Stimulated activated CD4-positive, alpha-beta T cell treated with anti-CD3 and anti-CD28 coated beads, Interleukin-12 subunit alpha, Interleukin-12 subunit beta, amount 100 ng/mL, for 48 hours (primary cell): ENCODE data around the gene OR10P1.
A peak's percentile ranks its signal among the peaks of the same experiment; 100 is the strongest.
"Not testable (repeated sequence)": the region's sequence is repeated elsewhere in the genome, so short reads cannot be mapped to it uniquely, and the experiment has no call there.

Source experiments
- DNase-seq, 3 donors: peaks; one replicate each; pipeline ENCODE4 v3.0.0-alpha.2; 2020; ENCODE audit warnings: low read depth in 2 of 3, low spot score in 1 of 3

Gene OR10P1, protein sequence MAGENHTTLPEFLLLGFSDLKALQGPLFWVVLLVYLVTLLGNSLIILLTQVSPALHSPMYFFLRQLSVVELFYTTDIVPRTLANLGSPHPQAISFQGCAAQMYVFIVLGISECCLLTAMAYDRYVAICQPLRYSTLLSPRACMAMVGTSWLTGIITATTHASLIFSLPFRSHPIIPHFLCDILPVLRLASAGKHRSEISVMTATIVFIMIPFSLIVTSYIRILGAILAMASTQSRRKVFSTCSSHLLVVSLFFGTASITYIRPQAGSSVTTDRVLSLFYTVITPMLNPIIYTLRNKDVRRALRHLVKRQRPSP

DNA sequence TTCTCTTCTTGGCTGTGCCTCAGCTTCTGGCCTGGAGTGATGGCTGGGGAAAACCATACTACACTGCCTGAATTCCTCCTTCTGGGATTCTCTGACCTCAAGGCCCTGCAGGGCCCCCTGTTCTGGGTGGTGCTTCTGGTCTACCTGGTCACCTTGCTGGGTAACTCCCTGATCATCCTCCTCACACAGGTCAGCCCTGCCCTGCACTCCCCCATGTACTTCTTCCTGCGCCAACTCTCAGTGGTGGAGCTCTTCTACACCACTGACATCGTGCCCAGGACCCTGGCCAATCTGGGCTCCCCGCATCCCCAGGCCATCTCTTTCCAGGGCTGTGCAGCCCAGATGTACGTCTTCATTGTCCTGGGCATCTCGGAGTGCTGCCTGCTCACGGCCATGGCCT, at the start of gene OR10P1:
Gene OR10P1, plus strand, starts transcription at position 40 of the 400 bp plus-strand sequence. Its CDS starts 0 bp downstream, at position 40.
- DNase-seq, result no peak

DNA sequence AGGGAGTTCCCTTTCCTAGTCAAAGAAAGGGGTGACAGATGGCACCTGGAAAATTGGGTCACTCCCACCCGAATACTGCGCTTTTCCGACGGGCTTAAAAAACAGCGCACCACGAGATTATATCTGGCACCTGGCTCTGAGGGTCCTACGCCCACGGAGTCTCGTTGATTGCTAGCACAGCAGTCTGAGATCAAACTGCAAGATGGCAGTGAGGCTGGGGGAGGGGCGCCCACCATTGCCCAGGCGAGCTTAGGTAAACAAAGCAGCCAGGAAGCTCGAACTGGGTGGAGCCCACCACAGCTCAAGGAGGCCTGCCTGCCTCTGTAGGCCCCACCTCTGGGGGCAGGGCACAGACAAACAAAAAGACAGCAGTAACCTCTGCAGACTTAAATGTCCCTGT, 46.5 kb upstream of the OR10P1 start:
- DNase-seq, result not testable (repeated sequence)

DNA sequence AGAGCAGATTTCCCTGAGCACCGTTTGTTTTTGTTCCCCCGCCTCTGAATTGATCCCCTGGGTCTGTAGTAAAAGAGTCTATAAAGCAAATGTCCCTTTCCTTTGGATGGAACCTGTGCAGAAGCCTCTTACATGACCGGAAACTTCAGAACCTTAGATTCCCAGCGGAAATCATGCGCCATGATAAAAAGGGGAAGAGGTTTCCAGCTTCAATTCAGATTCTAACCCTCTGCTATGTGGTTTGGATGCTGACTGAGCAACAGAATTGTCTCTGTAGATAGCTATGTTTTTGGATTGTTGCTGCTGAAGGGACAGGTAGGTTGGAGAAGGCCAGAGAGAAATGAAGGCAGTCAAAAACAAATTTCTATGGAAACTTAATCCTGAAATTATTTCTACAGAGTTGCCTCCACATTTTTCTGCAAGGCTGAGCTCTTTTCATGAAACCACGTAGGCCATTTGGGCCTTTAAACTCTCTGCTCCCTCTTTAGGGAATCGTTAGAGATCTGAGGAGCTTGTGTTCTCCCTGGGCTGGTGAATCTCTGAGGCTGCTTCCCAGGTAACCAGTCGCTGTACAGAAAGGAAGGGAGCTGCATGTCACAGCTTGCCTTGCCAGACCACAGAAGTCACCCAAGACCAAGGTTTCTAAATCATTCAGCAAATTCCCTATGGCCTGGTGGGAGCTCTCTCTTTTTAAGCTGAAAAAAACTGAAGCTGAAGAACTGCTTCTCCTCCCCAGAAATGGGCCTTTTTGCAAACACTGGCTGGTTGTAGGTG, 28.7 kb upstream of the OR10P1 start:
- no peak for DNase-seq

DNA sequence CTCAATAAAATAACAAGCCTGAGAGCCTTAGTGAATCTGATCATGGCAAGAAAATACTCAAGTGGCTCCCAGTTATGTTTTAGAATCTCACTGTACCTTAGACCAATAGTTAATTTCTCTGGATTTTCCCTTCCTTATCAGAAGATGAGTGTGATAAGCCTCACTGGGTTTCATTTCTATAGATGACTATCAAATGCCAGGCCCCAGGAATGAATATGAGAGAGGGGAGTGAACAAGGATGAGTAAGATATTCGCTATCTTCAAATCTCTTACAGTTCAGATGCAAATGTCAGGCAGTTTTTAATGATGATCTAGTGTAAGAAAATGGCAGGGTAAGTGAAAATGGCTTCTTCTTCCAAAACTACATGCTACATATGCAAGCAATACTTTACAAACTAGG, 26.1 kb upstream of the OR10P1 start:
- DNase-seq, result no peak

GRCh38 chr12:55612646-55613045, 24.0 kb upstream of the OR10P1 start:
- no peak for DNase-seq

DNA sequence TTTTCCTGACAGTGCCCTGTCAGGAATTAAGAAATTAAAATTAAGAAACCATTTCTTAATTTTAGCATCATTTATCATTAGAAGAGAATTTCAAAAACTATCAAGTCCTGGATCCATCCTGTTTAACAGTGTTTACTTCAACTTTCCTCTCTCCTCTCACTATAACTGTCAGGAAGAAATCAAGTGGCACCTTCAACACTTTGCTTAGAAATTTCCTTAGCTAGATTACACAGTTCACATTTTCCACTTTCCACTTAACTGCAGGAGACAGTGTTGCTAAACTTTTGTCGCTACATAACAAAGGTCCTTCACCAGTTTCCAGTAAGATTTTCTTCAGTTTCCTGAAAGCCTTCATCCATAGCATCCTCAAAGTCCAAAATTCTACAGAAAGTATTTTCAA, 21.9 kb upstream of the OR10P1 start:
- no peak for DNase-seq

GRCh38 chr12:55619354-55620138, 17.1 kb upstream of the OR10P1 start:
- DNase-seq, result peak in 1 of 3 donors; percentile 90

- DNase-seq, result no peak
Measured at GRCh38 chr12:55624056-55624455, 12.6 kb upstream of the OR10P1 start.

DNA sequence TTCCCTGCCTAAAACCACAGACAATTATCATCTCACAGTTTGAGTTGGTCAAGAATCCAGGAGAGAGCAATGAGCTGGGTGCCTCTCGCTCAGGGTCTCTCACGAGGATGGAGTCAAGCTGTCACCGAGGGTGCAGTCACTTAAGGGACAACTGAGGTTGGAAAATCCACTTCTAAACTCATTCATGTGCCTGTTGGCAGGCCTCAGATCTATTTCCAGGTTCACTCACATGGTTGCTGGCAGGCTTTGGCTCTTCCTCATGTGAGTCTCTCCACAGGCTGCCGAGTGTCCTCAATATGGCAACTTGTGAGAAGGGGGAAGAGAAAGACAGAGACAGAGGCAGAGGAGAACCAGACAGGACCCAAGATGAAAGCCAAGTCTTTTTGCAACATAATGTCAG, 10.5 kb upstream of the OR10P1 start:
- no peak for DNase-seq

DNA sequence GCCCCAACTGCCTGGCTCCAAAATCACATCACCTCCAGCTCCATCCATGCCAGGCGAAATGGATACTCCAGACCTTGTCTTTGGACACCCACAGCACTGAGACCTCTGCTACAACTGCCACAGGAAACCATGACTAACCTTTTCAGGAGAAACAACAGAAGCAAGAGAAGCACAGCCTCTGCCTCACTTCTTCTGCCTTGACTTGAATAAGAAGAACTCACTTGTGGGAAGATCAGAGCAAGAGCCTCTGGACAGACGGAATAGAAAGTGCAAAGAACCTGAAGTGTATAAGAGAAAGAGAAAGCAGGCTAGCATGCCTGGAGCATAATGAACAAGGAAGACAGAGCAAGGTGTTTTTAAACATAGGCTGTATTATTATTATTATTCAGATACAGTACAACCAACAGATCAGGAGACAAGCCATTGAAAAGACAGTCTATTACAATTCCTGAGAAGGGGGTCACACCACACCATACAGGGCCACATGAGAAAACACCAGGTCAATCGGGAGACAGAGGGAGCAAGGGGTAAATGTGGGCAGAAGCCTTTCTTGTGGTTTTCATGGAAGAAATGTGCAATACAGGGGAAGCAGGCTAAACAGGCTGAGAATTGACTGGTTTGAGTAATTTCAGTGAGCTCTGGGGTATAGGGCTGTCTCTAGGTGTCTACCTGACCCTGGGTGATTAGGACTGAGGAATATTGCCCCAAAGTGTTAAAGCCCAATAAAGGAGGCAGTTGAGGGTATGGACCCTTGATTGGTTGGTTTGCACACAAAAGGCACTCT, 7.4 kb upstream of the OR10P1 start:
- DNase-seq, result peak in 1 of 3 donors; percentile 40

DNA sequence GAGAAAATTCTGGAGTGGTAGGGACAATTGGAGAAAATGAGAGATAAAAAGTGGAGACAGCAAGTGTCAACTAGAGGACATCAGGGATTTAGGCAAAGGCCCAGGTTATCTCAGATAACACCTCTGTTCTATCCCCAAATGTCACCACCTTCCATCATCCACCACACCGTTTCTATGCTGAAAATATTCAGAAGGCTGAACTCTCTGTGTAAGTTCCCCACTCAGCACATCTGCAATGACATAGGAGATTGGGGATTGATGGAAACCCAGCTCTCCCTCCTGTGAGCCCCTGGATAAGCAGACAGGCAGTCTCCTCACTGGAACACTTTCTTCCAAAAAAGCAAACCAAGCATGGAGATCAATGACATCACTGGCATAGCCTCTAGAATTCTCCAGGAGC, 5.6 kb upstream of the OR10P1 start:
- no peak for DNase-seq

GRCh38 chr12:55631733-55632132, 5.0 kb upstream of the OR10P1 start:
- DNase-seq, result no peak

DNA sequence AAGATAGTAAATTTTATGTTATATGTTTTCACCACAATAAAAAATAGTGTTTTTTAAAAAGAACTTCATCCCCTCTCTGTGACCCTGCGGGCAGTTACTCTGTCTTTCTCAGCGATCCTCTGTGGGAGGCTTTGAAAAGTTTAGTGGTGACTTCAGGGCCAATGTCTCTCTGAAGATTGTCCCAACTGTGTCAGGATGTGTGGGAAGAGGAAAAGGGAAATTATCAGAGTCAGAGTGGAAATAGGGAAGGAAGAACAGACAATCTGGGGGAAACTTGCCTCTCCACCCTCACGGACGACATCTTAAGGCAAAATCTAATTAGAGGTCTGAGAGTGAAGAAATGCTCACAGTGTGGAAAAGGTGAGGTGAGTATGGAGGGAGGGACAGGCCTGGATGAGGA, 3.5 kb upstream of the OR10P1 start:
- DNase-seq, result no peak

DNA sequence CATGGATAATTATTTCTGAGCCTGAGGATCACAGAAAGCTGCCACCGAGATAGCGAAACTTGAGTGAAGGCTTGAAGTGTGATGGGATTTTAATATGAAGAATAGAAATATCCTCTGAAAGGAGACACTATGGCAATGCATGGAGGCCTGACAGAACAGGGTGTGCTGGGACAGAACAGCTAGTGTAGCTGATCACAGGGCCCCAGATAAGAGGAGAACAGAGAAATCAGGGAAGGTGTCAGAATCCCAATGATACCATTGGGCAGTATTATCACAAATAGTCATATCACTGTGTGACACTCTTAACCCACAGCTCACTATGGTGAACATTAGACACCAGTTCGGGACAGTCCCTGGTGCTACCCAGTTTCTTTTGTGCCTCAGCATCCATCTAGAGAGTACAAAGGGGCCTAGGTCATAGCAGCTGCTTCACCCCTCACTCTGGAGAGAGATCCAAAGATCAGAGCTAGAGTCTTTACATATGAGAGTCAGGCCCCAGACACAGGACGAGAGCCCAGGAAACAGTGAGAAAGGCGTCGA, 506 bp upstream of the OR10P1 start:
- no peak for DNase-seq

DNA sequence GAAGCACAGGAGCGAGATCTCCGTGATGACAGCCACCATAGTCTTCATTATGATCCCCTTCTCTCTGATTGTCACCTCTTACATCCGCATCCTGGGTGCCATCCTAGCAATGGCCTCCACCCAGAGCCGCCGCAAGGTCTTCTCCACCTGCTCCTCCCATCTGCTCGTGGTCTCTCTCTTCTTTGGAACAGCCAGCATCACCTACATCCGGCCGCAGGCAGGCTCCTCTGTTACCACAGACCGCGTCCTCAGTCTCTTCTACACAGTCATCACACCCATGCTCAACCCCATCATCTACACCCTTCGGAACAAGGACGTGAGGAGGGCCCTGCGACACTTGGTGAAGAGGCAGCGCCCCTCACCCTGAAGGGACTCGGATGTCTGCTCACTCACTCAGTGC, 775 bp downstream of the OR10P1 start:
- no peak for DNase-seq

DNA sequence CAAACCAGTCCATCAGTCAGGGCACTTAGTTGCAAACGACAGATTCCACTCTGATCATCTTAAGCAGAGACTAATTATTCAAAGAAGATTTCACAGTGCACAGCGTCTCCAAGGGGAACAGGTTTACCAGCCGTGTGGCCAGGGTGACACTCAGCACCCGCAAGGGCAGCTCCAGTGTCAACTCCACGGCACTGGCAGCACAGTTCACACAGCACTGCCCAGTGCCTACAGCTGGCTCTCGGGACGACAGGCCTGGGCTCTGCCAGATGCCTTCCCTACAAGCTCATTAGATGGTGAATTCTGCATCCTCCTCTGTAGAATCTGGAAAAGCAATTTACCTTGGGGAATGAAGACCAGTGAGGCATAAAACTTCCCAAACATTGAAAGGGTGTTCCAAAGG, 4.9 kb downstream of the OR10P1 start:
- no peak for DNase-seq

GRCh38 chr12:55642267-55642666, 5.6 kb downstream of the OR10P1 start:
- no peak for DNase-seq

GRCh38 chr12:55642669-55643068, 6.0 kb downstream of the OR10P1 start:
- no peak for DNase-seq

- DNase-seq, result no peak
Measured at GRCh38 chr12:55644591-55644990, 7.9 kb downstream of the OR10P1 start.

DNA sequence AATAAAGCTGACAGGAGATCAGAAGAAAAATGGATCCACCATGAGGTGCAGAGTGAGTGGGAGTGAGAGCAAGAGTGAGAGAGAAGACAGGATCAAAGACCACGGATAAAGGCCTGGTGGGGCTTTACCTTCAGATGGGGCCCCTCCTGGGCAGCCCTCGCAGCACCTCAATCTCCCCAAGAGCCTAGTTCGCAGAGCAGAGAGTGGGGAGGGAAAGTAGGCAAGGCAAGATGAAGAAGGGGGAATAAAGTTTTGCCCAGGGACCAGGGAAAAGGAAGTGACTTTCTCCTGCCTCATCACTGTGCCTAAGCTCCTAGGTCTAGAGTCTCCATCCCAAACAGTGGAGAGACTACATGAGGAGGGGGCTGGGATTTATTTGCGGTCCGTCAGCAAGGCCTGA, 10.3 kb downstream of the OR10P1 start:
- DNase-seq, result no peak
